ENCODE results near the gene C1orf210.

C1orf210 gene

DNA sequence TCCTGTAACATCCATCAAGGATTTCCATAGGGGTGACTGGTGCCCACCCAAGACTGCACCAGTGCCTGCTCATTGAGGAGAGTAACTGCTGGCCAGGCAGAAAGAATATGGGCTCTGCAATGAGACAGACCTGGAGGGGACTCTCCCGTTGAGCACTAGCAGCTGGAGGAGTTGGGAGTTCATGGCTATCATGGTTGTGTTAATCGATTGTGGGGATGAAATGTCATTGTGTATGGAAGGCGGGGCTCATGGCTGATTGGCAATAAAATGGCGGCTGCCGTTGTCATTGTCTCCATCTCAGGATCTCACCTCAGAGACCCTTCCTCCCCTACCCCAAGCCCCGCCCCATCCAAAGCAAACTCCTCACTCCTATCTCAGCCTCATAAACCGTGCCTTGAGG, 11.7 kb downstream of the C1orf210 start:
- no peak for DNase-seq (ENCODE audit: low spot score)

- DNase-seq (ENCODE audit: low spot score), result no peak
Measured at GRCh38 chr1:43272576-43273571, 12.5 kb downstream of the C1orf210 start.

GRCh38 chr1:43272161-43272560, 13.2 kb downstream of the C1orf210 start:
- no peak for DNase-seq (ENCODE audit: low spot score)

- DNase-seq (ENCODE audit: low spot score), result no peak
Measured at GRCh38 chr1:43271186-43272118, 13.9 kb downstream of the C1orf210 start.

DNA sequence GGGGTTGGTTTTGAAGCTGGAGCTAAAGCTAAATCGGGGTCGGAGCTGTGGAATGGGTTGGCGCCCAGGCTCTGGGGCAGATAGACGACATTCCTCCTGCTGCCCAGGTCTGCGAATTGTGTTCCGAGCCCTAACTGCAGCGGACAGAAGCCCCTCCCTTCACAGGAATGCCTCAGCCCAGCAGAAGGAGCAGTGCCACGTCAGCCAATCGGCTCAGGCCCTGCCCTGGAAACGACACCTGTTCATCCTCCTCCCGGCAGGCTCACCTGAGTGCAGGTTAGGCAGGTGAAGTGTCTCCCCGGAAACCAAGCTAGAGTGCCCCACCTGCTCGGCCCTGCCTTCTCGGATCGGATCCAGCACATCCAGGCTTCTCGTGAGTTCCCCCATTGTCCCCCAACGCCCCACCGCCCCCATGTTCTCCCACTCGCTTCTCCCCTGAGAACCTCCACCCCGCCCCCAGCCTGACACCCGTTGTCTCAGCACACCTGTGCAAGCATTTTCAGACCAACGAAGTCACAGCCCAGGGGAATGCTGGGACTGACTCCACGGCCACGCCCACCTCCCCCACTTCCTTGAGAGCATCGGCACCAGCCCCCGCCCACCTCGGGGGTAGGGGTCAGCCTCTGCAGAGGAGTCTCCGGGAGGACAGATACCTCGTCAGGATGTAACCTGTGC, 14.8 kb downstream of the C1orf210 start:
- no peak for DNase-seq (ENCODE audit: low spot score)

- DNase-seq (ENCODE audit: low spot score), result no peak
Measured at GRCh38 chr1:43269627-43270375, 15.6 kb downstream of the C1orf210 start, which contains the start of gene TMEM125. Gene TMEM125, plus strand, starts transcription at chr1:43269983. Its CDS starts 2,740 bp downstream, at chr1:43272723.

DNA sequence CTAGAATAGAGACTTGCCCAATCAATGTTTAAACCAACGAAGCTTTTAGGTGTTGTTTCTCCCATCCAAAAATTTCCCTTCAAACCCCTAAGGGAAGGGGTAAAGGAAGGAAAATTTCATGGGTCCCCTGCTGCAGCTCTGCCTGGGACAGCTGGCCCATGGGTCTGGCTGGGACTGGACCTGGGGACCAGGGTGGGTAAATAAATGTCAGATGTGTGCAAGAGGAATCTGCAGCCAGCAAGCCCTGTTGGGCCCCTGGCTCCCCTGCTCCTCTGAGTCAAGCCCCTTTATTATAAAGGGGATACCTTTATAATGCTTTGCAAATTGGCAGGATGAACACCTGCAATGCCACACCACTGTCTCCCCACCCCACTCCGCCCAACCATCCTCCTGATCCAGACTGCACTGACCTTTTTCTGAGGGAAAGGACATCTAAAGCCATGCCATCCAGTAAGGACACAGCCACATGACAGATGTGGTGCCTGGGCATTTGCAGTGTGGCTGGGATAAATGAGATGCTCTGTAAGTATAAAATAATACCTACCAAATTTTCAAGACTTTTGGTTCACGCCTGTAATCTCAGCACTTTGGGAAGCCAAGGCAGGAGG, 17.5 kb downstream of the C1orf210 start:
- DNase-seq (ENCODE audit: low spot score), result no peak

DNA sequence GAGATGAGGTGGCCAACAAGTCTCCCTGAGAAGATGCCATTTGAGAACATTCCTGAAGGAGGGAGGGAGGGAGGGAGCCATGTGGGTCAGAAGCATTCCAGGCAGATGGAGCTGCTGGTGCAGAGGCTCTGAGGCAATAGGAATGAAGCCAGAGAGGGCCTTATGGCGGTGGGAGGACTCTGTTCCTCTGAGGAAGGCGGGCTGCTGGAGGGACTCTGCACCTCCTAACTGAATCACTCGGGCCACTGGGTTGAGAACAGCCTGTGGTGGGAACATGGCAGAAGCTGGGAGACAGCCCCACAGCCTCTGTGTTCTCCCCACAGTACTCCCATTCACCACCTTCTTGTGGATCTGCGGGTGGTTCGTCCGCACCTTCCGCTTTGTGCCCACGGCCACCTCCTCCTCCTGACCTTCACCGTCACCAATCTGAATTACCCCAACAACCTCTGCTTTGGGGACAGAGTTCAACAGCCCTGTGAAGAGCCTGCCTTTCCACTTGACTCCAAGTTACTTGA, 18.0 kb downstream of the C1orf210 start:
- DNase-seq (ENCODE audit: low spot score), result peak; percentile 88

DNA sequence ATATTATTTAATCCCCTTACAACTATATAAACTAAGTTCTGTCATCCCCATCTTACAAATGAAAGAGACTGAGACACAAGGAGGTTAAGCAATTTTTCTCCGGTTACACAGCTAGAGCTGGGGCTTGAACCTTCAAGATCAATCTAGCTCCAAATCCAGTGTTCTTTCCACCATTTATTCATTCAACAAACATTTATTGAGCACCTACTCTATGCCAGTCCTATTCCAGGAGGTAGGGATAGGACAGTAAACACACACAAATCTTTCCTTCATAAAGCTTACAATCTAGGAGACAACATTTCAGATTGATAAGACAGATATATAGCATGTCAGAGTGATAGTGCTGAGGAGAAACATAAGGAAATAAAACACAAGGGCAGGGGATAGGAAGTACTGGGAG, 18.5 kb downstream of the C1orf210 start:
- DNase-seq (ENCODE audit: low spot score), result no peak

- DNase-seq (ENCODE audit: low spot score), result no peak
Measured at GRCh38 chr1:43265431-43265830, 19.9 kb downstream of the C1orf210 start.

DNA sequence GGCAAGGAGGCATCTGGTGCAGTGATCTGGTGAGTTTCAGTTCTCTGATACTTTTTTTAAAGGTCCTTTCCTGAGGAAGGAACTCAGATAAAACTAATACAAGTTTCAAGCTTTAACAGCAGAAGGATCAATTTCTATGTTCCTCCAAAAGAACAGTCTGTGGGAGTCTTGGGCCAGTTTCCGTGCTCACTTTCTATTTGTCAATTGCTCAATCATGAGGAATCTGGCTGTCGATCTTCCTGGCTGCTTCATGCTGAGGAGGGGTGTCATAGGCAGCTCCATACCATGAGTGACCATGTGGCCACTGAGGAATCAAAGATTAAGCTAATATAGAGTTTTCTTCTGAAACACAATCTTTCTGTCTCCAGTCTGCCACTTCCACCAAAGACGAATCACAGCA, 27.0 kb downstream of the C1orf210 start:
- no peak for DNase-seq (ENCODE audit: low spot score)

- no peak for DNase-seq (ENCODE audit: low spot score)
Measured at GRCh38 chr1:43256675-43257570, 28.5 kb downstream of the C1orf210 start.

DNA sequence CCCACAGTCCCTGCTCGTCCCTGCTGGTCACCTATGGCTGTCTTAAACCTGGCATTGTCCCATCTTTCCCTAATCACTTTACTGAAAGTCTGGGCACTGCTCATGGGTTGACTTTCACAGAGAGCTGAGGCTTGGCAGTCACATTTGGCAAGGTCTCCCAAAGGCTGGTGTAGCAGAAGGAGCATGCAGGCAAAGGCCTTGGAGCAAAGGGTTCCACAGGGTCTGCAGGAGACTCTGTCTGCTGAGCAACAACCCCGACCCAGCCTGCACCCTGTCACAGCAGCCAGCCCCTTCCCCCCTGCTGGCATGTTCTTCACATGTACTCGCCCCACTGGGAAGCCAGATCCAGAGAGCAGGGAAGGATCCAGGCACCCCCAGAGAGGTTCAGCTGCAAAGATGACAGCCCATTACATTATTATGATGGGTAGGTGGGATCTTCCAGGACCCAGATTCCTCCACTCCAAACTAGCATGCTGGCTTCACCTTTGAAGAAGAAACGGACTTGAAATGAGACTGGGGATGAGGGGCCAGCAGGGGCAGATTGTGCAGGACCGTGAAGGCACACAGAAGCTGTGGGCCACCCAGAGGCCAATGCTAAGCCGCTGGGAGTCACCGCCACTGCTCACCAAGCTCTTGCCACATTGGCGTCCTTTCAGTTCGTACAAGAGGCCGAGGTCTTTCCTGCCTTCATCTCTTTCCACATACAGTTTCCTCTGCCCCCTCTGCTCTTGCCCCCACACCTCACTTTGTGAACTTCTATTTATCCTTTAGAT, 29.8 kb downstream of the C1orf210 start:
- DNase-seq (ENCODE audit: low spot score), result no peak

GRCh38 chr1:43253876-43254275, 31.5 kb downstream of the C1orf210 start:
- no peak for DNase-seq (ENCODE audit: low spot score)

- DNase-seq (ENCODE audit: low spot score), result no peak
Measured at GRCh38 chr1:43253173-43253572, 32.2 kb downstream of the C1orf210 start.

GRCh38 chr1:43252225-43252624, 33.2 kb downstream of the C1orf210 start:
- DNase-seq (ENCODE audit: low spot score), result no peak

- DNase-seq (ENCODE audit: low spot score), result no peak
Measured at GRCh38 chr1:43251024-43251423, 34.4 kb downstream of the C1orf210 start.

- DNase-seq (ENCODE audit: low spot score), result no peak
Measured at GRCh38 chr1:43250351-43250761, 35.0 kb downstream of the C1orf210 start.

All from AG20443 (cell line).